ENCODE data around the gene MCUB. TPM values are rescaled to one million over a fixed set of nuclear protein-coding genes. Genes with fewer than 3 reads are reported as not detected.

The MCUB gene
- total RNA-seq, 1 donor from 2014 or later, result 14.8 TPM

- intact Hi-C loops (cut with DNase I), result no loop called here
- no peaks in the 10 kb centered on the region for H3K36me3 ChIP-seq
- no peak overlapping the region for H3K27ac ChIP-seq
- no peaks in the 10 kb centered on the region for H3K4me1 ChIP-seq
- peak; percentile 27 for ATAC-seq
- no peaks in the 10 kb centered on the region for H3K9me3 ChIP-seq
- no peak for TF ChIP-seq CTCF (IDR thresholded peaks at IDR 0.05)
- no peak for DNase-seq
- no peaks in the 10 kb centered on the region for H3K27me3 ChIP-seq
- H3K4me3 ChIP-seq, result no peak overlapping the region
Measured at GRCh38 chr4:109735566-109736365, 175.7 kb downstream of the MCUB start.

Other genes with a start within 250 kb of the MCUB start
- 34.6 TPM for gene SEC24B, start 126.4 kb upstream of the MCUB start, total RNA-seq
- gene CASP6, start 143.2 kb downstream of the MCUB start, total RNA-seq, result 15.2 TPM
- gene PLA2G12A, start 169.8 kb downstream of the MCUB start, total RNA-seq, result 45.7 TPM
- gene CFI, start 241.8 kb downstream of the MCUB start, total RNA-seq, result 61.0 TPM

Data from upper lobe of right lung (tissue), 1 donor.